ENCODE results near the gene UBE2D2.
A peak's percentile ranks its signal among the peaks of the same experiment; 100 is the strongest.

Gene UBE2D2

GRCh38 chr5:139649082-139649991 lies 88.2 kb downstream of the UBE2D2 start:
- DNase-seq (ENCODE audit: low spot score) (no peak), ATAC-seq (ENCODE audit: low read depth) (0 out of 3 replicates have a peak, but pooled peaks have one; percentile 13)
- peaks cover 34% of the 10 kb centered on the region for H3K27me3 ChIP-seq (ENCODE audit: insufficient read depth, poor library complexity, severe bottlenecking)
- H3K27ac ChIP-seq (ENCODE audit: poor library complexity, severe bottlenecking), result no peak overlapping the region
- no peaks in the 10 kb centered on the region for H3K36me3 ChIP-seq (ENCODE audit: low read depth)
- no peak for TF ChIP-seq CTCF (IDR thresholded peaks at IDR 0.05; ENCODE audit: poor library complexity, severe bottlenecking)
- no peaks in the 10 kb centered on the region for H3K9me3 ChIP-seq (ENCODE audit: severe bottlenecking)
- H3K4me3 ChIP-seq (ENCODE audit: severe bottlenecking), result peak overlapping the region; percentile 41
- peaks cover 6% of the 10 kb centered on the region for H3K4me1 ChIP-seq (ENCODE audit: insufficient read depth, poor library complexity, severe bottlenecking)

DNA sequence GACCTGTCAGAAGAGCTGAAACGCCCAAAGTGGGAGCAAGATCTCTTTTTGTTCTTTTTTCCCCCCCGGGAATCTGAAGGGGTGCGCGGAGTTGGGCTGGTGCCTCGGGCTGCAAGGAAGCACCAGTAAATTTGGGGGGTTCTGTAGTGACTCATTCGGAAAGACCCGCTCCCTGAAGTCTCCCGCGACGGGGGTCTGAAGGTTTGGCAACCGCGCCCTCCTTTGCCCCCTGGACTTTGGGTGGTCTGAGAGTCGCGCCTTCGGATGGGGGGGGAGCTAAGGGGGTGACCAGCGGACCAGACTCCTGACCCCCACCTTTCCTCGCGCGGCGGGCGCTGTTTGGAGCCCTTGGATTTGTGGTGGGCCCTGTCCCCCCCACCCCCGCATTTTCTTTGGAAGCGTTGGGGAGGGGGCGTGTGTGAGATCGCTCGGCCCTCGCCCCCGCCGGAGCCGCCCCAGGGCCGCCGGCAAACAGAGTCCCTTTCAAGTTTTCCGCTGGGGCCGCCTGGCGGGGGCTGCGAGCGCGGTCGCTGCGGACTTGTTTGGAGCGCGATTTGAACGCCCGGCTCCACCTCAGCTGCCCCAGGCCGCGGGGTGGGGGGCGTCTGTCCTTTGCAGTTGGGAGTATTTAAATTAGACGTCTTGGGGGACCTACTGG lies 89.0 kb downstream of the UBE2D2 start:
- H3K27me3 ChIP-seq (ENCODE audit: insufficient read depth, poor library complexity, severe bottlenecking), result peaks cover 34% of the 10 kb centered on the region
- H3K27ac ChIP-seq (ENCODE audit: poor library complexity, severe bottlenecking), result no peak overlapping the region
- ATAC-seq (ENCODE audit: low read depth), result no peak
- H3K9me3 ChIP-seq (ENCODE audit: severe bottlenecking), result no peaks in the 10 kb centered on the region
- H3K36me3 ChIP-seq (ENCODE audit: low read depth), result no peaks in the 10 kb centered on the region
- peaks cover 6% of the 10 kb centered on the region for H3K4me1 ChIP-seq (ENCODE audit: insufficient read depth, poor library complexity, severe bottlenecking)
- no peak for DNase-seq (ENCODE audit: low spot score)
- TF ChIP-seq CTCF (IDR thresholded peaks at IDR 0.05; ENCODE audit: poor library complexity, severe bottlenecking), result no peak
- peak overlapping the region; percentile 41 for H3K4me3 ChIP-seq (ENCODE audit: severe bottlenecking)

DNA sequence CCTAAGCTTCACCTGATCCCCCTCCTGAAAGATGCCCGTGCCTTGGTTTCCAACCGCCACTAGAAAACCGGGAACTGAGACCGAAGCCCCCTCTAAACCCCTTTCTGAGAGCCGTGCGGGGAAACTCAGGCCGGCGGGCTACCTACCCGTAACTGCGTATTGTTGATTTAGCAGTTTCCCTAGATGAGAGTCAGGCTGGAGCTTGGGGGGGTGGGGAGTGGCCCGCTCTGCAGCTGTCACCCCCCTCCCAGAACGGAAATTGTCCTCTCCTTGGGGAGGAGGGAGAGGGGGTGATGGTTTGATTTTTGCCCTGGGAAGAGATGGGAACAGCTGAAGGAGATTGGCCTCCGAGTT lies 89.5 kb downstream of the UBE2D2 start:
- no peak for ATAC-seq (ENCODE audit: low read depth)
- H3K27me3 ChIP-seq (ENCODE audit: insufficient read depth, poor library complexity, severe bottlenecking), result peaks cover 34% of the 10 kb centered on the region
- H3K9me3 ChIP-seq (ENCODE audit: severe bottlenecking), result no peaks in the 10 kb centered on the region
- peaks cover 6% of the 10 kb centered on the region for H3K4me1 ChIP-seq (ENCODE audit: insufficient read depth, poor library complexity, severe bottlenecking)
- TF ChIP-seq CTCF (IDR thresholded peaks at IDR 0.05; ENCODE audit: poor library complexity, severe bottlenecking), result no peak
- H3K27ac ChIP-seq (ENCODE audit: poor library complexity, severe bottlenecking), result no peak overlapping the region
- DNase-seq (ENCODE audit: low spot score), result no peak
- no peak overlapping the region for H3K4me3 ChIP-seq (ENCODE audit: severe bottlenecking)
- H3K36me3 ChIP-seq (ENCODE audit: low read depth), result no peaks in the 10 kb centered on the region

- no peak overlapping the region for H3K27ac ChIP-seq (ENCODE audit: poor library complexity, severe bottlenecking)
- TF ChIP-seq CTCF (IDR thresholded peaks at IDR 0.05; ENCODE audit: poor library complexity, severe bottlenecking), result no peak
- ATAC-seq (ENCODE audit: low read depth) (no peak; the same call in 2 of the 3 replicates), DNase-seq (ENCODE audit: low spot score) (no peak)
- H3K4me3 ChIP-seq (ENCODE audit: severe bottlenecking), result no peak overlapping the region
- peaks cover 34% of the 10 kb centered on the region for H3K27me3 ChIP-seq (ENCODE audit: insufficient read depth, poor library complexity, severe bottlenecking)
- H3K36me3 ChIP-seq (ENCODE audit: low read depth), result no peaks in the 10 kb centered on the region
- H3K9me3 ChIP-seq (ENCODE audit: severe bottlenecking), result no peaks in the 10 kb centered on the region
- peaks cover 6% of the 10 kb centered on the region for H3K4me1 ChIP-seq (ENCODE audit: insufficient read depth, poor library complexity, severe bottlenecking)
Observed at GRCh38 chr5:139651043-139651834, 90.1 kb downstream of the UBE2D2 start.

Measured in RWPE2 (cell line).